CD14-positive monocyte (primary cell): Measurements from ENCODE around the gene XRCC5. TPM values are rescaled to one million over a fixed set of nuclear protein-coding genes. Genes with fewer than 3 reads are reported as not detected.
A peak's percentile ranks its signal among the peaks of the same experiment; 100 is the strongest.

ENCODE experiments used
- DNase-seq, 3 donors: peaks; one replicate each; pipeline ENCODE4 v3.0.0-alpha.2; 2011 to 2022
- H2AFZ ChIP-seq: 2 replicates; pipeline ENCODE4 v1.6.0; 2012; ENCODE audit warnings: mild to moderate bottlenecking, low read depth, low read length, inconsistent platforms; ENCODE audit not compliant: insufficient read depth, poor library complexity, severe bottlenecking
- H3K27ac ChIP-seq, 2 donors: 1 replicate in 1 of 2; 2 replicates in 1 of 2; pipeline ENCODE4 v1.5.1; 2012 to 2013; ENCODE audit warnings: low read length in 2 of 2, control low read depth in 1 of 2, inconsistent platforms in 1 of 2, low read depth in 1 of 2, mild to moderate bottlenecking in 1 of 2
- H3K27me3 ChIP-seq, 2 donors: one replicate each; pipeline versions ENCODE4 v1.6.0 to v1.6.1; 2011 to 2013; ENCODE audit warnings: low read length in 2 of 2; ENCODE audit not compliant: control insufficient read depth in 2 of 2, insufficient read depth in 2 of 2
- H3K36me3 ChIP-seq, 2 donors: replicated peaks in 1 of 2; 1 replicate in 1 of 2; 2 replicates in 1 of 2; pipeline versions ENCODE4 v1.5.1 to v1.6.1; 2012 to 2013; ENCODE audit warnings: low read length in 2 of 2, control low read depth in 1 of 2, inconsistent platforms in 1 of 2, mild to moderate bottlenecking in 1 of 2; ENCODE audit not compliant: insufficient read depth in 2 of 2, control insufficient read depth in 1 of 2
- H3K4me1 ChIP-seq, 2 donors: 1 replicate in 1 of 2; 2 replicates in 1 of 2; pipeline versions ENCODE4 v1.5.1 to v1.6.1; 2012 to 2013; ENCODE audit warnings: low read length in 2 of 2, control low read depth in 1 of 2, inconsistent platforms in 1 of 2, mild to moderate bottlenecking in 1 of 2, moderate library complexity in 1 of 2; ENCODE audit not compliant: insufficient read depth in 2 of 2, control insufficient read depth in 1 of 2
- H3K4me2 ChIP-seq: replicated peaks from 2 replicates; pipeline ENCODE3; 2012; ENCODE audit warnings: low read length, moderate library complexity, mild to moderate bottlenecking; ENCODE audit not compliant: poor library complexity, severe bottlenecking; ENCODE audit errors: extremely low read depth
- H3K4me3 ChIP-seq, 3 experiments: fragments of 200-600 bp in 1 of 3; sonication (generic) in 1 of 3; replicated peaks in 1 of 3; 1 replicate in 2 of 3; 2 replicates in 1 of 3; pipeline ENCODE4 v1.5.1; 2011 to 2013; ENCODE audit warnings: low read length in 3 of 3, mild to moderate bottlenecking in 3 of 3, control low read depth in 2 of 3, low read depth in 2 of 3, inconsistent platforms in 1 of 3, moderate library complexity in 1 of 3
- H3K79me2 ChIP-seq: 2 replicates; pipeline ENCODE4 v1.6.0; 2012; ENCODE audit warnings: mild to moderate bottlenecking, control low read depth, inconsistent platforms, low read length, moderate library complexity; ENCODE audit not compliant: insufficient read depth
- H3K9ac ChIP-seq: 2 replicates; pipeline ENCODE4 v1.6.0; 2017; ENCODE audit warnings: low read length, mild to moderate bottlenecking; ENCODE audit not compliant: insufficient read depth, poor library complexity, severe bottlenecking
- H3K9me3 ChIP-seq, 2 donors: replicated peaks in 1 of 2; 1 replicate in 1 of 2; 2 replicates in 1 of 2; pipeline versions ENCODE4 v1.5.1 to v1.6.1; 2012 to 2013; ENCODE audit warnings: low read length in 2 of 2, control low read depth in 1 of 2; ENCODE audit not compliant: control insufficient read depth in 1 of 2, insufficient read depth in 1 of 2
- H4K20me1 ChIP-seq: 2 replicates; pipeline ENCODE4 v1.6.0; 2012; ENCODE audit warnings: mild to moderate bottlenecking, low read length, control low read depth, moderate library complexity; ENCODE audit not compliant: insufficient read depth
- H3K27ac Mint-ChIP-seq, 7 donors: one replicate each; pipeline ENCODE4 v1.8.0; 2020; ENCODE audit warnings: mild to moderate bottlenecking in 7 of 7, mixed read lengths in 7 of 7, moderate library complexity in 6 of 7, inconsistent platforms in 2 of 7
- H3K27me3 Mint-ChIP-seq, 3 donors: one replicate each; pipeline ENCODE4 v1.8.0; 2021 to 2022; ENCODE audit warnings: low read depth in 3 of 3, mild to moderate bottlenecking in 3 of 3, mixed read lengths in 3 of 3, moderate library complexity in 3 of 3, inconsistent platforms in 1 of 3
- H3K36me3 Mint-ChIP-seq, 2 donors: one replicate each; pipeline ENCODE4 v1.8.0; 2020; ENCODE audit warnings: mixed read lengths in 2 of 2, inconsistent platforms in 1 of 2, mild to moderate bottlenecking in 1 of 2
- H3K4me1 Mint-ChIP-seq: one replicate; pipeline ENCODE4 v1.8.0; 2020; ENCODE audit warnings: mild to moderate bottlenecking, mixed read lengths
- H3K4me3 Mint-ChIP-seq, 2 donors: one replicate each; pipeline ENCODE4 v1.8.0; 2020; ENCODE audit warnings: mild to moderate bottlenecking in 2 of 2, mixed read lengths in 2 of 2, moderate library complexity in 1 of 2
- H3K9me3 Mint-ChIP-seq, 7 donors: one replicate each; pipeline ENCODE4 v1.8.0; 2020 to 2022; ENCODE audit warnings: mixed read lengths in 7 of 7, mild to moderate bottlenecking in 6 of 7, moderate library complexity in 6 of 7, inconsistent platforms in 2 of 7
- WGBS: methylation state at CpG from one replicate; pipeline ENCODE4 v1.1.5; 2013; ENCODE audit warnings: missing lambda C conversion rate; ENCODE audit not compliant: insufficient coverage; 5-methylcytosine and 5-hydroxymethylcytosine counted together
- intact Hi-C, 2 donors: fragments of 100-400 bp; cut with micrococcal nuclease; formaldehyde crosslinking; loops; one replicate each; pipeline versions ENCODE4 v1.15.0 to v1.15.1; 2023
- polyA minus RNA-seq: library from RNA; depleted of rRNA, polyadenylated mRNA; stranded (reverse); fragments of >200 nt; gene quantifications from 2 replicates; pipeline ENCODE4 v1.2.3, GENCODE V29; 2012
- polyA plus RNA-seq, 3 donors: library from polyadenylated mRNA; depleted of rRNA in 1 of 3; unstranded in 2 of 3; stranded (reverse) in 1 of 3; fragments of 300-500 nt in 2 of 3; fragments of >200 nt in 1 of 3; fragmentation: Illumina TruSeq in 2 of 3; gene quantifications; 1 replicate in 2 of 3; 2 replicates in 1 of 3; pipeline ENCODE4 v1.2.3, GENCODE V29; 2012 to 2021
- total RNA-seq, 12 experiments: library from RNA in 1 of 12; stranded (reverse) in 1 of 12; fragments of 120-200 nt in 1 of 12; gene quantifications; one replicate each; pipeline ENCODE4 v1.2.4 and lab custom pipeline; 2013 to 2026; ENCODE audit warnings: mixed read lengths in 6 of 12, inconsistent platforms in 1 of 12
- TF ChIP-seq, protein P1 (sequence below): fragments of 200-600 bp; IDR thresholded peaks from one replicate; pipeline ENCODE4 v1.8.0; 2022; ENCODE audit warnings: antibody characterized with exemption, mild to moderate bottlenecking

XRCC5 gene
- 246 TPM for total RNA-seq (2013)
- 100 to 1,000 TPM in 2 of 3 donors, 10 to 100 TPM in 1; 55.3 to 281 (median 258) TPM for polyA plus RNA-seq
- 65.4 and 90.7 TPM in 2 replicates for polyA minus RNA-seq
- total RNA-seq (lab: John Stamatoyannopoulos, UW): 138 to 315 (median 191) reads per million in 11 experiments

GRCh38 chr2:216108967-216109921 lies at the start of gene XRCC5:
Gene XRCC5 (plus strand): TSS chr2:216109348. CDS start chr2:216109437, 89 bp downstream.
- TF ChIP-seq, protein P1, sequence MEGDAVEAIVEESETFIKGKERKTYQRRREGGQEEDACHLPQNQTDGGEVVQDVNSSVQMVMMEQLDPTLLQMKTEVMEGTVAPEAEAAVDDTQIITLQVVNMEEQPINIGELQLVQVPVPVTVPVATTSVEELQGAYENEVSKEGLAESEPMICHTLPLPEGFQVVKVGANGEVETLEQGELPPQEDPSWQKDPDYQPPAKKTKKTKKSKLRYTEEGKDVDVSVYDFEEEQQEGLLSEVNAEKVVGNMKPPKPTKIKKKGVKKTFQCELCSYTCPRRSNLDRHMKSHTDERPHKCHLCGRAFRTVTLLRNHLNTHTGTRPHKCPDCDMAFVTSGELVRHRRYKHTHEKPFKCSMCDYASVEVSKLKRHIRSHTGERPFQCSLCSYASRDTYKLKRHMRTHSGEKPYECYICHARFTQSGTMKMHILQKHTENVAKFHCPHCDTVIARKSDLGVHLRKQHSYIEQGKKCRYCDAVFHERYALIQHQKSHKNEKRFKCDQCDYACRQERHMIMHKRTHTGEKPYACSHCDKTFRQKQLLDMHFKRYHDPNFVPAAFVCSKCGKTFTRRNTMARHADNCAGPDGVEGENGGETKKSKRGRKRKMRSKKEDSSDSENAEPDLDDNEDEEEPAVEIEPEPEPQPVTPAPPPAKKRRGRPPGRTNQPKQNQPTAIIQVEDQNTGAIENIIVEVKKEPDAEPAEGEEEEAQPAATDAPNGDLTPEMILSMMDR: no peak
- H3K9me3 ChIP-seq: no peaks in the 10 kb centered on the region
- peaks cover 27 to 33% of the 10 kb centered on the region in 2 donors for H3K36me3 ChIP-seq
- Mint-ChIP-seq H3K9me3 (peaks cover 0 to 4% (median 0%) of the 10 kb centered on the region in 7 donors), H3K4me1 (peaks cover 31% of the 10 kb centered on the region), H3K4me3 (peak within 1 kb of the TSS; percentile 99 to 100), H3K36me3 (peaks cover 30 to 32% of the 10 kb centered on the region in 2 donors), H3K27me3 (peaks cover 0 to 4% (median 2%) of the 10 kb centered on the region in 3 donors), H3K27ac (peak within 1 kb of the TSS; percentile 98 to 100 (median 99))
- intact Hi-C loops: no loop called here
- H3K4me1 ChIP-seq: peaks cover 20 to 32% of the 10 kb centered on the region in 2 donors
- H3K4me3 ChIP-seq: peak within 1 kb of the TSS; percentile 85 to 96 (median 96)
- peaks cover 32% of the 10 kb centered on the region for H4K20me1 ChIP-seq
- peak within 1 kb of the TSS; percentile 92 for H3K9ac ChIP-seq
- 1% methylated on average over 50 of the region's 57 CpGs for WGBS
- H3K27ac ChIP-seq: peak within 1 kb of the TSS; percentile 65 to 92
- H3K79me2 ChIP-seq: peaks cover 50% of the 10 kb centered on the region
- no peaks in the 10 kb centered on the region for H3K27me3 ChIP-seq
- peak; percentile 98 to 99 (median 98) for DNase-seq
- H3K4me2 ChIP-seq: peak within 1 kb of the TSS; percentile 86
- H2AFZ ChIP-seq: peak within 1 kb of the TSS; percentile 84

DNA sequence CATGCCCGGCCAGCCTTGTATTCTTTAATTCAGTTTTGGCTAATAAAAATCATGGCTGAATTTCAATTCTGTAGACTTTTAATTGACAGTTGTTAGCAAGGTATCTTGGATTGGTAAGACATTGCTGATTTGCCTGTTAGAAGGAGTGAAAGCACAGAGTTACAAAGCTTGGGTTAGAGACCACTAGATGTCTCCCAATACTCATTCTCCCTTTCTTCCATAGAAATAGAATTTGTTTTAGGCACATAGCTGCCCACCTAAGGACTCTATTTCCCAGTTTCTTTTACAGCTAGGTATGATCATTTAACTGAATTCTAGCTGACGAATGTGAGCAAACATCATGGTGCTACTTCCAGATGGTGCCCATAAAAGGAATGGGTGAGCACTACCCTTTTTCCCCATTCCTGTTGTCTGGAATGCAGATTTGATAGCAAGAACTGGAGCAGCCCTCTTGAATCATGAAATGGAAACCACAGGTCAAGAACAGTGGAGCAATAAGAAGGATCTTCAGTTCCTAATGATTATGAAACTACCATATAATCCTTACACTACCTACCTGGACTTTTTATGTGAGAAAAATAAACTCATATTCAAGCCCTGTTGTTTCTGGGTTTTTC lies 45.0 kb upstream of the XRCC5 start:
- no peak overlapping the region for H2AFZ ChIP-seq
- H3K4me3 ChIP-seq: no peak overlapping the region
- TF ChIP-seq, protein P1: no peak
- H3K79me2 ChIP-seq: no peaks in the 10 kb centered on the region
- H3K36me3 ChIP-seq: peaks cover 11 to 58% of the 10 kb centered on the region in 2 donors
- Mint-ChIP-seq H3K36me3 (peaks cover 52 to 54% of the 10 kb centered on the region in 2 donors), H3K27ac (no peak overlapping the region), H3K4me3 (no peak overlapping the region), H3K4me1 (no peaks in the 10 kb centered on the region), H3K27me3 (peaks cover 0 to 1% (median 0%) of the 10 kb centered on the region in 3 donors), H3K9me3 (no peaks in the 10 kb centered on the region)
- no CpG with 5 or more reads among the region's 2 CpGs for WGBS
- H3K27me3 ChIP-seq: no peaks in the 10 kb centered on the region
- intact Hi-C loops: no loop called here
- no peaks in the 10 kb centered on the region for H3K9me3 ChIP-seq
- no peaks in the 10 kb centered on the region for H3K4me1 ChIP-seq
- H3K9ac ChIP-seq: no peak overlapping the region
- no peak for DNase-seq
- H3K4me2 ChIP-seq: no peak overlapping the region
- no peak overlapping the region for H3K27ac ChIP-seq
- H4K20me1 ChIP-seq: no peaks in the 10 kb centered on the region
